Activated CD4-positive, alpha-beta T cell treated with anti-CD3 and anti-CD28 coated beads, Interleukin-2, amount 10 ng/mL, durations not matched to agents 7 days and 5 days (primary cell): ENCODE results near the gene SPDYE17. TPM values are rescaled to one million over a fixed set of nuclear protein-coding genes. Genes with fewer than 3 reads are reported as not detected.
"Not testable (repeated sequence)": the region's sequence is repeated elsewhere in the genome, so short reads cannot be mapped to it uniquely, and the experiment has no call there.

Experiments
- CTCF ChIA-PET: fragments of 350-600 bp; sonication (Branson Sonifier 250); formaldehyde crosslinking; loops from one replicate; lab custom pipeline; 2021; ENCODE audit warnings: antibody characterized with exemption; lab: Charles Lee
- POLR2A ChIA-PET: fragments of 350-600 bp; sonication (Branson Sonifier 250); formaldehyde crosslinking; loops from one replicate; lab custom pipeline; 2021; ENCODE audit warnings: antibody characterized with exemption; lab: Charles Lee
- DNase-seq: peaks from one replicate; pipeline ENCODE4 v3.0.0-alpha.2; 2020
- H3K27ac Mint-ChIP-seq: one replicate; pipeline ENCODE4 v1.8.0; 2021; ENCODE audit warnings: mild to moderate bottlenecking, moderate library complexity, mixed read lengths
- H3K27me3 Mint-ChIP-seq: one replicate; pipeline ENCODE4 v1.8.0; 2021; ENCODE audit warnings: mixed read lengths
- H3K36me3 Mint-ChIP-seq: one replicate; pipeline ENCODE4 v1.8.0; 2021; ENCODE audit warnings: low read depth, mixed read lengths
- H3K4me1 Mint-ChIP-seq: one replicate; pipeline ENCODE4 v1.8.0; 2021; ENCODE audit warnings: mixed read lengths
- H3K4me3 Mint-ChIP-seq: one replicate; pipeline ENCODE4 v1.8.0; 2021; ENCODE audit warnings: mild to moderate bottlenecking, moderate library complexity, mixed read lengths
- H3K9me3 Mint-ChIP-seq: one replicate; pipeline ENCODE4 v1.8.0; 2021; ENCODE audit warnings: mixed read lengths
- total RNA-seq, 2 experiments: library from RNA; stranded (reverse); gene quantifications; one replicate each; pipeline ENCODE4 v1.2.3, GENCODE V29; 2021

Gene SPDYE17
- total RNA-seq, 2 experiments from 2014 or later = not detected

DNA sequence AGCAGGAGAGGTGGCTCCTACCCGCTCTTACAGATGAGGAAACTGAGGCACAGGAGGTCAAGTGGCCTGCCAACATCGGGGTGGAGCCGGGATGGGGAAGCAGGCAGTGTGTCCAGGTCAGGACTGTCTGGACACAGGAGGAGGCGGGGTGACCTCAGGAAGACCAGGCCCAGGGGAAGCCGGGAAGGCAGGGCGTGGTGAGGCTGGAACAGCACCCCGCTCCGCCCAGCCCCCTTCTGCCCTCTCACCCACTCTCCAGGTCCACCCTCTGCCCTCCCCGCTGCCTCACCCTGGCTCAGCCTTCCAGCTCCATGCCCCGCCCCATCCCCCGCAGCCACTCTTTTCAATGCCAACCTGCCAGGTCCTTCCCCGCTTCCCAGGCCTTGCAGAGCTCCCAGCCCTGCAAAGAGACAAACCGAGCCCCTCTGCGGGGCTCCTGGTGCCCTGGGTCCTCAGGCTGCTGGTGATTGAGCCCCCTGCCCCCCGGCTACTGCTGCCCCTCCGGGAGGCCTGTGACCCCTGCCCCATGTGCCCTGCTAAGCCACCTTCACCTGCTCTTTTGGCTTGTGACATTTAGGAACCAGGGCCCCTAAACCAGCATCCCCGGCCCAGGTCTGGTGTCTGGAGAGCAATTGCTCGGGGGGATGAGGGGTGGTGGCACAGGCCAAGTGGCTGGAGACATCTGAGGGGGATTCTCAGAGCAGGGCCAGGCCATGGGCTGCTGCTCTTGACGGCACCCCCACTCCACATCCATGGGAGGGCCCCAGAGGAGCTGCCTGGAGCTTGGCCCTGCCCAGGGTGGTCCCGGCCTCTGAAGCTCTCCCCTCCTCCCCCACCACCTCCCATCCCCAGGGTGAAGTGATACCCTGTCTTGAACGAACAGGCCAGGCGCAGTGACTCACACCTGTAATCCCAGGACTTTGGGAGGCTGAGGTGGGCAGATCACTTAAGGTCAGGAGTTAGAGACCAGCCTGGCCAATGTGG, 25.7 kb downstream of the SPDYE17 start:
- DNase-seq, POLR2A ChIA-PET, H3K36me3 Mint-ChIP-seq, H3K4me3 Mint-ChIP-seq, CTCF ChIA-PET, H3K27me3 Mint-ChIP-seq, H3K4me1 Mint-ChIP-seq, H3K9me3 Mint-ChIP-seq: not testable (repeated sequence)
- peak overlapping the region; percentile 36 for H3K27ac Mint-ChIP-seq

DNA sequence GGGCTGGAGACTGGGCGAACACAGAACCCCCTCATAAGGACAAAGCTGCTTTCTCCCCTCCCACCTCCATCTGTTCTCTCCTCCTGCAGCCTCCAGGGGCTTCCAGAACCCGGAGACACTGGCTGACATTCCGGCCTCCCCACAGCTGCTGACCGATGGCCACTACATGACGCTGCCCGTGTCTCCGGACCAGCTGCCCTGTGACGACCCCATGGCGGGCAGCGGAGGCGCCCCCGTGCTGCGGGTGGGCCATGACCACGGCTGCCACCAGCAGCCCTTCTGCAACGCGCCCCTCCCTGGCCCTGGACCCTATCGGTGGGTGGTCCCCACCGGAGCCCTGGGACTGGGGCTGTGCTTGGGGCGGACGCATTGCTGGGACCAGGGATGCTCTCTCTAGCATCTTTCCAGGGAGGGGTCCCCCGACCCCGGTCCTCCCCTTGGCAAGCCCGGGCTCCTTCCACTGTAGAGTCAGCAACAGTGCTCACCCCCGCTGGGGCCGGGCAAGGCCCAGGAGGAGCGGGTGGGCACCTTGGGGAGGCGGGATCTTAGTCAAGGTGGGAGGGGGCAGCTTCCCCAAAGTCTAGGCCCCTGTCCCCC, 26.6 kb downstream of the SPDYE17 start:
- H3K36me3 Mint-ChIP-seq, H3K4me1 Mint-ChIP-seq, H3K4me3 Mint-ChIP-seq, CTCF ChIA-PET, DNase-seq, H3K27ac Mint-ChIP-seq, H3K9me3 Mint-ChIP-seq, POLR2A ChIA-PET, H3K27me3 Mint-ChIP-seq: not testable (repeated sequence)

DNA sequence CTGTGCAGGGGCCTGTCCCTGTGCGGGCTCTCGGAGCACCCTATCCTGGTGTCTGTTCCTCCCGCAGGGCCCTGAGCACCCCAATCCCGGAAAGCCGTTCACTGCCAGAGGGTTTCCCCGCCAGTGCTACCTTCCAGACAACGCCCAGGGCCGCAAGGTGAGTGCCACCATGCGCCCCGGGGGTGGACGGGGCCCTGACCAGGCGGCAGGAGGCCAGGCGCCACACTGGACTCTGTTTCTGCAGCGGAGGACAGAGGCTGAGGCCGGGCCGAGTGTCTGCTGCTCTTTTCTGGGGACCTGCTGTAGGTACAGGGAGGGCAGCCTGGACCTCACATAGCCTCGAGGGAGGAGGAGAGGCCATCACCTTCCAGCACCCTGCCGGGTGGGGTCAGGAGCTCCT, 28.0 kb downstream of the SPDYE17 start:
- DNase-seq, H3K4me3 Mint-ChIP-seq, H3K36me3 Mint-ChIP-seq, CTCF ChIA-PET, POLR2A ChIA-PET, H3K27me3 Mint-ChIP-seq, H3K27ac Mint-ChIP-seq, H3K4me1 Mint-ChIP-seq, H3K9me3 Mint-ChIP-seq: not testable (repeated sequence)

DNA sequence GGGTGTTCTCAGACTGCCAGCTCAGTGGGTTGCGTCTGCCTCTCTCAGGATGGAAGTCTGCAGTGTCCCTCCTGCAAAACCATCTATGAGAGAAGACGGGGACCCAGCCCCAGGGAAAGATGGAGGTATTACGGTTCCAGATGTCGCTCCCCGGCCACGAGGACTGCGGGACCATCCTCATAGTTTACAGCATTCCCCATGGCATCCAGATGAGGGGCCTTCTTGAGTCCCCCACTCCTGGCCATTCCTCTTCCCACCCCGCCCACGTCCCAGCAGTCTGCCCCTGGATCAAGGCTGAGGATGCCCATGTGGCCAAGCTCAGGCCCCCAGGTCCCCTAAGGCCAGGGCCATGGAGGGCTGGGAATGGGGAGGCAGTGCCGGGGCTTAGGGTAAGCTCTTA, 28.9 kb downstream of the SPDYE17 start:
- DNase-seq, H3K36me3 Mint-ChIP-seq, CTCF ChIA-PET: not testable (repeated sequence)

DNA sequence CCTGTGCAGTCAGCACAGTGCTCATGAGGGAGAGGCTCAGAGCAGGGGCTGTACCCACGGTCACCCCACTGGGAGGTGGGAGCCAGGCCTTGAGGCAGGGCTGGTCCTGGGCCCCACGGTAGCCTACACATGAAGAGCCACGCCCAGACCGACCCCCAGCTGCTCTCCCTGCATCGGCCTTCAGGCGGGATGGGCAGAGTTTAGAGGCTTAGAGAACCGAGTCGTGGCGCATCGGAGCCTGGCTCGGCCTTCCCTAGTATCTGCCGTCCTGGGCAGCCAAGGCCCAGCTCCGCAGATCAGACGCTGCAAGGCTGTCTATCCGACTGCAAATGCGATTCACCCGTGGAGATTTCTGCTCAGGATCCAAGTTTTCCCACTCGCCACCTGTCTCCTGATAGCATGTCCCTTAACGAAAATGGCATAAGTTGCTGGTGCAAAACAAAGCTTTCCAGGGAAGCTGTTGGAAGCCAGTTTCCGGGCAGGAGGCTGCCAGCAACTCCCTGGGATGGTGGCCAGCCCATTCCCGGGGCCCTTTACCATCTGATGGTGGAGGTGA, 29.4 kb downstream of the SPDYE17 start:
- POLR2A ChIA-PET, DNase-seq, CTCF ChIA-PET, H3K4me1 Mint-ChIP-seq, H3K4me3 Mint-ChIP-seq, H3K9me3 Mint-ChIP-seq, H3K27ac Mint-ChIP-seq, H3K36me3 Mint-ChIP-seq, H3K27me3 Mint-ChIP-seq: not testable (repeated sequence)

More for the DNA sequence above, 28.9 kb downstream of the SPDYE17 start:
- H3K4me3 Mint-ChIP-seq, H3K27me3 Mint-ChIP-seq, H3K4me1 Mint-ChIP-seq, H3K27ac Mint-ChIP-seq, POLR2A ChIA-PET, H3K9me3 Mint-ChIP-seq: not testable (repeated sequence)

DNA sequence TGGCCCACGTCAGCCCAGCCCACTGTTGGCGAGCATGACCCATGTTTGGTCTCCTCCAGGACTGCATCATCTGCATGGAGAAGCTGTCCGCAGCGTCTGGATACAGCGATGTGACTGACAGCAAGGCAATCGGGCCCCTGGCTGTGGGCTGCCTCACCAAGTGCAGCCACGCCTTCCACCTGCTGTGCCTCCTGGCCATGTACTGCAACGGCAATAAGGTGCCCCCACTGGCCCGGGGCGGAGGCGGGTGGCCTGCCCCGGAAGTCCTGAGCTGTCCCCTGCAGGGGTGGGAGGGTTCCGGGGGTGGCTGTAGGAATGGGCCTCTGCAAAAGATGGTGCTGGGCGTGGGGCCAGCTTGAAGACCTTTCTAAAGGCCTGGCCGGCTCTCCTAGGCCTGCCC, 30.1 kb downstream of the SPDYE17 start:
- POLR2A ChIA-PET, CTCF ChIA-PET, H3K9me3 Mint-ChIP-seq, H3K27me3 Mint-ChIP-seq, H3K27ac Mint-ChIP-seq, DNase-seq, H3K4me1 Mint-ChIP-seq, H3K36me3 Mint-ChIP-seq, H3K4me3 Mint-ChIP-seq: not testable (repeated sequence)

DNA sequence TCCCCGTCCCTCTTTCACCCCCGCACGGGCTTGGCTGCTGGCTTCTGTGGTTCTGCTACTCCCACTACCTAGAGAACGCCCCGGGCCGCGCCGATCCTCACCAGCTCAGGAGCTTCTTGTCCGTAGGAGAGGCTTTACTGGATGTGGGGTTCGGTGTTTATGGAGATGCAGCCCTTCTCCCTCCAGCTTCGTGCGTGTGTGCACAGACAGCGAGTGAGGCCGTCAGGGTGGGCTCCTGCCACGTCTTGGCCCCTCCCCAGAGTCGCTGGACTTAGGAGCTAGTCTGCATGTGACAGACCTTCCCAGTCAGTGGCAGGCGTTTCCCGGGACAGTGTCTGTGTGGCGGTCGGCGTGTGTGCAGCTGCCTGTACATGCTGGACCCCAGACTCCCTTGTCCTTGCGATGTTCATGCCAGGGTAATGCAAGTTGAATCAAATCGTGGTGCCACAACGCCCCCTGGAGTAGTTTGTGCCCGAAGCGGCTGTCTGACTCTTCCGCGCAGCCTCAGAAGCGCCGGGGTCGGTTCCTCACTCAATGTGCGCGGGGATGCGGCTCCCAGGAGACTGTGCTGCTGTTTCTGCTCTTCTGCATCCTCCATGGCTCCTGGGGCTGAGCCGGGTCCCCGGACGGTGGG, 32.6 kb downstream of the SPDYE17 start:
- CTCF ChIA-PET, H3K4me1 Mint-ChIP-seq, POLR2A ChIA-PET, H3K36me3 Mint-ChIP-seq, H3K9me3 Mint-ChIP-seq, H3K4me3 Mint-ChIP-seq, H3K27me3 Mint-ChIP-seq, H3K27ac Mint-ChIP-seq, DNase-seq: not testable (repeated sequence)

DNA sequence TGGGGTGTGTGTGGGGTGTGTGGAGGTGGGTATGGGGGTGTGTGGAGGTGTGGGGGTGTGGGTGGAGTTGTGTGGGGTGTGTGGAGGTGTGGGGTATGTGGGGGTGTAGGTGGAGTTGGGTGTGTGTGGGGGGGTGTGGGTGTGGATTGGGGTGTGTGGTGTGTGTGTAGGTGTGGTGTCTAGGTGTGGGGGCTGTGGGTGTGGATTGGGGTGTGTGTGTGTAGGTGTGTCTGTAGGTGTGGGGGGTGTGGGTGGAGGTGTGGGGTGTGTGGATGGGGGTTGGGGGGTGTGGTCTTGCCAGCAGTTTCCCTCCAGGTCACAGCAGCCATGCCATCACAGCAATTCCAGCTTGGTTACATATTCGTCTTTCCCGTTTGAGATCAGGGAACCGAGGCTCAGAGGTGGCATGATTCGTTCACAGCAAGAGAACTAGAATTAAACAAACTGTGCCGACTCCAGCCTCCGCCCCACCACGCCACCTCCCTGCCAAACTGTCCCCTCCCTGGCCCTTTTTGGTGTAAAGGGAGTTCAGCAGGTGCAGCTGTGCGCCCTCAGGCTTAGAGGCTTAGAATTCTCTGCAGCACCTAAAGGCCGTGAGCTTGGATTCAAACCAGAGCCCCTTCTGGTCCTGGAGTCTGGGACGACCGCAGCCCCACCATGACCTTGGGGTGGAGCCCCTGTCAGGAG, 33.3 kb downstream of the SPDYE17 start:
- H3K4me1 Mint-ChIP-seq, H3K27ac Mint-ChIP-seq, H3K27me3 Mint-ChIP-seq, H3K4me3 Mint-ChIP-seq, CTCF ChIA-PET, H3K36me3 Mint-ChIP-seq, POLR2A ChIA-PET, DNase-seq, H3K9me3 Mint-ChIP-seq: not testable (repeated sequence)

DNA sequence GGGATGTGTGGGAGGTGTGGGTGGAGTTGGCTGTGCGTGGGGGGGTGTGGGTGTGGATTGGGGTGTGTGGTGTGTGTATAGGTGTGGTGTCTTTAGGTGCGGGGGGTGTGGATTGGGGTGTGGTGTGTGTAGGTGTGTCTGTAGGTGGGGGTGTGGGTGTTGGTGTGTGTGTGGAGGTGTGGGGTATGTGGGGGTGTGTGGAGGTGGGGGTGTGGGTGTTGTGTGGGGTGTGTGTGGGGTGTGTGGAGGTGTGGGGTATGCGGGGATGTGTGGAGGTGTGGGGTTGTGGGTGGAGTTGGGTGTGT, 33.9 kb downstream of the SPDYE17 start:
- CTCF ChIA-PET = no interaction called here
- Mint-ChIP-seq H3K27ac (no peak overlapping the region), H3K9me3 (no peaks in the 10 kb centered on the region), H3K36me3 (peaks cover 2% of the 10 kb centered on the region), H3K27me3 (no peaks in the 10 kb centered on the region), H3K4me1 (peaks cover 4% of the 10 kb centered on the region), H3K4me3 (no peak overlapping the region)
- POLR2A ChIA-PET = no interaction called here
- no peak for DNase-seq

DNA sequence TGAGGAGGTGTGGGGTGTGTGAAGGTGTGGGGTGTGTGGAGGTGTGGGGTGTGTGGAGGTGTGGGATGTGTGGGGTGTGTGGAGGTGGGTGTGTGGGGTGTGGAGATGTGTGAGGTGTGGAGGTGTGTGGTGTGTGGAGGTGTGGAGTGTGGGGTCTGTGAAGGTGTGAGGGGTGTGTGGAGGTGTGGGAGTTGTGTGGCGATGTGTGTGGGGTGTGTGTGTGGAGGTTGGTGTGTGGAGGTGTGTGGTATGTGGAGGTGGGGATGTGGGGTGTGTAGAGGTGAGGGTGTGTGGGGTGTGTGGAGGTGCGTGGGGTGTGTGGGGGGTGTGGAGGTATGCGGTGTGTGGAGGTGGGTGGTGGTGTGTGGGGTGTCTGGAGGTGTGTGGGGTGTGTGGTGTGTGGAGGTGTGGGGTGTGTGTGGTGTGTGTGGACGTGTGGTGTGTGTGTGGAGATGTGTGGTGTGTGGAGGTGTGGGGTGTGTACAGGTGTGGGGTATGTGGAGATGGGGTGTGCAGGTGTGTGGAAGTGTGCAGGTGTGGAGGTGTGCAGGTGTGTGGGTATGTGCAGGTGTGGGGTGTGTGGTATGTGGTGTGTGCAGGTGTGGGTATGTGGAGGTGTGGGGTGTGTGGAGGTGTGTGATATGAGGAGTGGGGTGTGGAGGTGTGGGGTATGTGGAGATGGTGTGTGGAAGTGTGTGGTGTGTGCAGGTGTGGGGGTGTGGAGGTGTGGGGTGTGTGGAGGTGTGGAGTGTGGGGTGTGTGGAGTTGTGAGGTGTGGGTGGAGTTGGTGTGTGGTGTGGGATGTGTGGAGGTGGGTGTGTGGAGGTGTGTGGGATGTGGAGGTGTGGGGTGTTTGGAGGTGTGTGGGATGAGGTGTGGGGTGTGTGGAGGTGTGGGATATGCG, 34.5 kb downstream of the SPDYE17 start:
- CTCF ChIA-PET = no interaction called here
- Mint-ChIP-seq H3K27ac (peak overlapping the region; percentile 36), H3K27me3 (no peaks in the 10 kb centered on the region)

DNA sequence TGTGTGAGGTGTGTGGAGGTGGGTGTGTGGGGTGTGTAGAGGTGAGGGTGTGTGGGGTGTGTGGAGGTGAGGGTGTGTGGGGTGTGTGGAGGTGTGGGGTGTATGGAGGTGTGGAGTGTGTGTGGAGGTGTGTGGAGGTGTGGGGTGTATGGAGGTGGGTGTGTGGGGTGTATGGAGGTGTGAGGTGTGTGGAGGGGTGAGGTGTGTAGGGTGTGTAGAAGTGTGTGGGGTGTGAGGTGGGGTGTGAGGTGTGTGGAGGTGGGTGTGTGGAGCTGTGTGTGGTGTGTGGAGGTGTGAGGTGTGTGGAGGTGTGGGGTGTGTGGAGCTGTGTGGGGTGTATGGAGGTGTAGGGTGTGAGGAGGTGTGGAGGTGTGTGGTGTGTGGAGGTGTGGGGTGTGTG, 35.2 kb downstream of the SPDYE17 start:
- H3K27me3 Mint-ChIP-seq, H3K4me3 Mint-ChIP-seq, H3K36me3 Mint-ChIP-seq, H3K27ac Mint-ChIP-seq, POLR2A ChIA-PET, H3K9me3 Mint-ChIP-seq, DNase-seq, H3K4me1 Mint-ChIP-seq, CTCF ChIA-PET: not testable (repeated sequence)

More for the DNA sequence above, 34.5 kb downstream of the SPDYE17 start:
- DNase-seq = no peak
- POLR2A ChIA-PET = no interaction called here
- Mint-ChIP-seq H3K9me3 (no peaks in the 10 kb centered on the region), H3K4me3 (no peak overlapping the region), H3K4me1 (peaks cover 4% of the 10 kb centered on the region), H3K36me3 (no peaks in the 10 kb centered on the region)

DNA sequence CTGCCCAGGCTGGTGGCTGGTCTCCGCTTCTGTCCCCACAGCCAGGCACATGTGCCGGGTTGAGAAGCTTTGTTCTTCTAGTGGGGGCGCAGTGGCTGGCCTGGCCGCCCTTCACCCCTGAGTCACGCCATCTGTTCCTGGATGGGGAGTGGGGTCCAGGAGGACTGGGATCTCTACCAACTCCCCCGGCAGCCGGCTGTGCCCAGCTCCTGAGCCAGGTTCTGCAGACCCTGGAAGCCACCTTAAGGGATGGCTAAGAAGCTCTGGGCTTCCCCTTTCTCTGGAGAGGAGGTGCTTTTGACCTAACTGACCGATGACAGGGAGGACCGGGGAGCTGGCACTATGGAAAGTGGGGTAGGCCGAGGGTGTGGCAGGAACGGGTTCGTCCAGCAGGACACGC, 37.9 kb downstream of the SPDYE17 start:
- H3K4me3 Mint-ChIP-seq, H3K27ac Mint-ChIP-seq, H3K27me3 Mint-ChIP-seq, CTCF ChIA-PET, H3K4me1 Mint-ChIP-seq, H3K36me3 Mint-ChIP-seq, POLR2A ChIA-PET, DNase-seq, H3K9me3 Mint-ChIP-seq: not testable (repeated sequence)
